CD14-positive monocyte (primary cell): Measurements from ENCODE around the gene SLN. TPM values are rescaled to one million over a fixed set of nuclear protein-coding genes. Genes with fewer than 3 reads are reported as not detected.

Experiments used
- DNase-seq, 3 donors: peaks; one replicate each; pipeline ENCODE4 v3.0.0-alpha.2; 2011 to 2022
- H2AFZ ChIP-seq: 2 replicates; pipeline ENCODE4 v1.6.0; 2012; ENCODE audit warnings: mild to moderate bottlenecking, low read depth, low read length, inconsistent platforms; ENCODE audit not compliant: insufficient read depth, poor library complexity, severe bottlenecking
- H3K27ac ChIP-seq, 2 donors: 1 replicate in 1 of 2; 2 replicates in 1 of 2; pipeline ENCODE4 v1.5.1; 2012 to 2013; ENCODE audit warnings: low read length in 2 of 2, control low read depth in 1 of 2, inconsistent platforms in 1 of 2, low read depth in 1 of 2, mild to moderate bottlenecking in 1 of 2
- H3K27me3 ChIP-seq, 2 donors: one replicate each; pipeline versions ENCODE4 v1.6.0 to v1.6.1; 2011 to 2013; ENCODE audit warnings: low read length in 2 of 2; ENCODE audit not compliant: control insufficient read depth in 2 of 2, insufficient read depth in 2 of 2
- H3K36me3 ChIP-seq, 2 donors: replicated peaks in 1 of 2; 1 replicate in 1 of 2; 2 replicates in 1 of 2; pipeline versions ENCODE4 v1.5.1 to v1.6.1; 2012 to 2013; ENCODE audit warnings: low read length in 2 of 2, control low read depth in 1 of 2, inconsistent platforms in 1 of 2, mild to moderate bottlenecking in 1 of 2; ENCODE audit not compliant: insufficient read depth in 2 of 2, control insufficient read depth in 1 of 2
- H3K4me1 ChIP-seq, 2 donors: 1 replicate in 1 of 2; 2 replicates in 1 of 2; pipeline versions ENCODE4 v1.5.1 to v1.6.1; 2012 to 2013; ENCODE audit warnings: low read length in 2 of 2, control low read depth in 1 of 2, inconsistent platforms in 1 of 2, mild to moderate bottlenecking in 1 of 2, moderate library complexity in 1 of 2; ENCODE audit not compliant: insufficient read depth in 2 of 2, control insufficient read depth in 1 of 2
- H3K4me2 ChIP-seq: replicated peaks from 2 replicates; pipeline ENCODE3; 2012; ENCODE audit warnings: low read length, moderate library complexity, mild to moderate bottlenecking; ENCODE audit not compliant: poor library complexity, severe bottlenecking; ENCODE audit errors: extremely low read depth
- H3K4me3 ChIP-seq, 3 experiments: fragments of 200-600 bp in 1 of 3; sonication (generic) in 1 of 3; replicated peaks in 1 of 3; 1 replicate in 2 of 3; 2 replicates in 1 of 3; pipeline ENCODE4 v1.5.1; 2011 to 2013; ENCODE audit warnings: low read length in 3 of 3, mild to moderate bottlenecking in 3 of 3, control low read depth in 2 of 3, low read depth in 2 of 3, inconsistent platforms in 1 of 3, moderate library complexity in 1 of 3
- H3K79me2 ChIP-seq: 2 replicates; pipeline ENCODE4 v1.6.0; 2012; ENCODE audit warnings: mild to moderate bottlenecking, control low read depth, inconsistent platforms, low read length, moderate library complexity; ENCODE audit not compliant: insufficient read depth
- H3K9ac ChIP-seq: 2 replicates; pipeline ENCODE4 v1.6.0; 2017; ENCODE audit warnings: low read length, mild to moderate bottlenecking; ENCODE audit not compliant: insufficient read depth, poor library complexity, severe bottlenecking
- H3K9me3 ChIP-seq, 2 donors: replicated peaks in 1 of 2; 1 replicate in 1 of 2; 2 replicates in 1 of 2; pipeline versions ENCODE4 v1.5.1 to v1.6.1; 2012 to 2013; ENCODE audit warnings: low read length in 2 of 2, control low read depth in 1 of 2; ENCODE audit not compliant: control insufficient read depth in 1 of 2, insufficient read depth in 1 of 2
- H4K20me1 ChIP-seq: 2 replicates; pipeline ENCODE4 v1.6.0; 2012; ENCODE audit warnings: mild to moderate bottlenecking, low read length, control low read depth, moderate library complexity; ENCODE audit not compliant: insufficient read depth
- H3K27ac Mint-ChIP-seq, 7 donors: one replicate each; pipeline ENCODE4 v1.8.0; 2020; ENCODE audit warnings: mild to moderate bottlenecking in 7 of 7, mixed read lengths in 7 of 7, moderate library complexity in 6 of 7, inconsistent platforms in 2 of 7
- H3K27me3 Mint-ChIP-seq, 3 donors: one replicate each; pipeline ENCODE4 v1.8.0; 2021 to 2022; ENCODE audit warnings: low read depth in 3 of 3, mild to moderate bottlenecking in 3 of 3, mixed read lengths in 3 of 3, moderate library complexity in 3 of 3, inconsistent platforms in 1 of 3
- H3K36me3 Mint-ChIP-seq, 2 donors: one replicate each; pipeline ENCODE4 v1.8.0; 2020; ENCODE audit warnings: mixed read lengths in 2 of 2, inconsistent platforms in 1 of 2, mild to moderate bottlenecking in 1 of 2
- H3K4me1 Mint-ChIP-seq: one replicate; pipeline ENCODE4 v1.8.0; 2020; ENCODE audit warnings: mild to moderate bottlenecking, mixed read lengths
- H3K4me3 Mint-ChIP-seq, 2 donors: one replicate each; pipeline ENCODE4 v1.8.0; 2020; ENCODE audit warnings: mild to moderate bottlenecking in 2 of 2, mixed read lengths in 2 of 2, moderate library complexity in 1 of 2
- H3K9me3 Mint-ChIP-seq, 7 donors: one replicate each; pipeline ENCODE4 v1.8.0; 2020 to 2022; ENCODE audit warnings: mixed read lengths in 7 of 7, mild to moderate bottlenecking in 6 of 7, moderate library complexity in 6 of 7, inconsistent platforms in 2 of 7
- CTCF ChIP-seq: fragments of 200-600 bp; IDR thresholded peaks from one replicate; pipeline ENCODE4 v1.8.0; 2022; ENCODE audit warnings: antibody characterized with exemption, mild to moderate bottlenecking
- WGBS: methylation state at CpG from one replicate; pipeline ENCODE4 v1.1.5; 2013; ENCODE audit warnings: missing lambda C conversion rate; ENCODE audit not compliant: insufficient coverage; 5-methylcytosine and 5-hydroxymethylcytosine counted together
- intact Hi-C, 2 donors: fragments of 100-400 bp; cut with micrococcal nuclease; formaldehyde crosslinking; loops; one replicate each; pipeline versions ENCODE4 v1.15.0 to v1.15.1; 2023
- polyA plus RNA-seq, 3 donors: library from polyadenylated mRNA; depleted of rRNA in 1 of 3; unstranded in 2 of 3; stranded (reverse) in 1 of 3; fragments of 300-500 nt in 2 of 3; fragments of >200 nt in 1 of 3; fragmentation: Illumina TruSeq in 2 of 3; gene quantifications; 1 replicate in 2 of 3; 2 replicates in 1 of 3; pipeline ENCODE4 v1.2.3, GENCODE V29; 2012 to 2021

SLN gene
- polyA plus RNA-seq, 3 donors: not detected

GRCh38 chr11:107676336-107677057 is 35.4 kb downstream of the SLN start:
- Histone ChIP-seq H3K27me3 (no peaks in the 10 kb centered on the region), H3K36me3 (no peaks in the 10 kb centered on the region), H3K4me3 (no peak overlapping the region), H3K4me2 (no peak overlapping the region), H3K9me3 (no peaks in the 10 kb centered on the region), H2AFZ (no peak overlapping the region), H3K4me1 (no peaks in the 10 kb centered on the region), H3K9ac (no peak overlapping the region), H3K27ac (no peak overlapping the region), H3K79me2 (no peaks in the 10 kb centered on the region), H4K20me1 (no peaks in the 10 kb centered on the region)
- Mint-ChIP-seq H3K27ac (no peak overlapping the region), H3K4me3 (no peak overlapping the region), H3K9me3 (peaks cover 0 to 3% (median 0%) of the 10 kb centered on the region in 7 donors), H3K4me1 (no peaks in the 10 kb centered on the region), H3K27me3 (peaks cover 5% of the 10 kb centered on the region in 3 donors), H3K36me3 (no peaks in the 10 kb centered on the region)
- no peak for DNase-seq
- WGBS: 66% methylated on average over 7 of the region's 8 CpGs
- intact Hi-C loops: no loop called here
- no peak for TF ChIP-seq CTCF

DNA sequence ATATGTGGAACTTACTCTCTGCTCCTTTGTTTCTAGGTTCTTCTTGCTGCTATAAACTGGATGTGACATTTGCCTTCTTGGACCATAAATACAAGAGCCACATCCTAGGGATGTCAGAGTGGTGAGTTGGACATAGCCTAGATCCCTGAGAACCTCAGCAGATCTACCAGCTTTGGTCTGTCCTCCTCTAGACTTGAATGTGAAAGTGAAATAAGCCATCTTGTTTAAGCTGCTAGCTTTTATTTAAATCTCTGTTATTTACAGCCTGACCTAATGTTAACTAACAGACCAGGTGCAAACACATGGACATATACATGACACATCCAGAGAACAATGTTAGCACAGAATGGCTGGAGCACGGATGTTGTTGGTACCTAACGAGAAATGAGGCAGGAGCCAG is 36.0 kb downstream of the SLN start:
- Mint-ChIP-seq H3K9me3 (peaks cover 0 to 3% (median 0%) of the 10 kb centered on the region in 7 donors), H3K27ac (no peak overlapping the region), H3K36me3 (no peaks in the 10 kb centered on the region), H3K27me3 (peaks cover 5% of the 10 kb centered on the region in 3 donors), H3K4me1 (no peaks in the 10 kb centered on the region), H3K4me3 (no peak overlapping the region)
- WGBS: 92% methylated on average over 2 of the region's 2 CpGs
- Histone ChIP-seq H3K9me3 (no peaks in the 10 kb centered on the region), H3K27me3 (no peaks in the 10 kb centered on the region), H4K20me1 (no peaks in the 10 kb centered on the region), H3K4me3 (no peak overlapping the region), H3K4me1 (no peaks in the 10 kb centered on the region), H3K4me2 (no peak overlapping the region), H3K79me2 (no peaks in the 10 kb centered on the region), H3K27ac (no peak overlapping the region), H3K9ac (no peak overlapping the region), H2AFZ (no peak overlapping the region), H3K36me3 (no peaks in the 10 kb centered on the region)
- intact Hi-C loops: no loop called here
- no peak for DNase-seq
- TF ChIP-seq CTCF: no peak
